IMR-90 (cell line): Measurements from ENCODE around the gene HES4. TPM values are rescaled to one million over a fixed set of nuclear protein-coding genes. Genes with fewer than 3 reads are reported as not detected.

ENCODE experiments used
- ATAC-seq: fragments of 200-7000 bp; cut with Tn5 transposase; 2 replicates; pipeline ENCODE4 v1.9.1; 2020; ENCODE audit warnings: low read depth, mild to moderate bottlenecking, moderate library complexity
- BruUV-seq: library from RNA; stranded (reverse); fragments of 400-500 nt; replicated peaks from 2 replicates; lab custom pipeline; 2021; lab: Mats Ljungman, UMichigan
- CTCF ChIA-PET: fragments of 300-600 bp; formaldehyde crosslinking; extraction: SDS; loops from one replicate; lab custom pipeline; 2021; ENCODE audit warnings: antibody characterized with exemption; lab: Yijun Ruan, JAX
- POLR2A ChIA-PET: fragments of 300-600 bp; sonication (Branson Sonifier 250); formaldehyde crosslinking; loops from one replicate; lab custom pipeline; 2022; ENCODE audit warnings: antibody characterized with exemption; ENCODE audit not compliant: unreplicated experiment; lab: Charles Lee
- DNase-seq: peaks from one replicate; pipeline ENCODE4 v3.0.0; 2013
- H2AFZ ChIP-seq: replicated peaks from 2 replicates; pipeline ENCODE3; 2013; ENCODE audit warnings: low read length, mild to moderate bottlenecking; ENCODE audit not compliant: poor library complexity
- H2AK5ac ChIP-seq: 2 replicates; pipeline ENCODE4 v1.6.1; 2013; ENCODE audit warnings: low read depth, low read length, inconsistent platforms
- H2AK9ac ChIP-seq: replicated peaks from 2 replicates; pipeline ENCODE3; 2013; ENCODE audit warnings: mild to moderate bottlenecking, low read depth, low read length, moderate library complexity; ENCODE audit not compliant: poor library complexity
- H2BK120ac ChIP-seq: 2 replicates; pipeline ENCODE4 v1.6.1; 2013; ENCODE audit warnings: low read depth, low read length, inconsistent platforms
- H2BK15ac ChIP-seq: 3 replicates; pipeline ENCODE4 v1.6.1; 2013; ENCODE audit warnings: low read depth, low read length, inconsistent platforms
- H2BK20ac ChIP-seq: 2 replicates; pipeline ENCODE4 v1.6.1; 2013; ENCODE audit warnings: low read depth, mild to moderate bottlenecking, inconsistent platforms, low read length, moderate library complexity
- H2BK5ac ChIP-seq: 2 replicates; pipeline ENCODE4 v1.6.1; 2013; ENCODE audit warnings: mild to moderate bottlenecking, low read depth, low read length, inconsistent platforms; ENCODE audit not compliant: poor library complexity, severe bottlenecking
- H3K14ac ChIP-seq: replicated peaks from 2 replicates; pipeline ENCODE4 v1.6.1; 2013; ENCODE audit warnings: low read depth, low read length, inconsistent platforms
- H3K18ac ChIP-seq: 2 replicates; pipeline ENCODE4 v1.6.1; 2013; ENCODE audit warnings: low read depth, low read length, control low read depth
- H3K23ac ChIP-seq: 2 replicates; pipeline ENCODE4 v1.6.1; 2013; ENCODE audit warnings: low read depth, low read length, inconsistent platforms
- H3K27ac ChIP-seq: 2 replicates; pipeline ENCODE4 v1.5.1; 2013; ENCODE audit warnings: mild to moderate bottlenecking, control low read depth, low read length; ENCODE audit not compliant: insufficient read depth
- H3K27me3 ChIP-seq: 2 replicates; pipeline ENCODE4 v1.6.1; 2013; ENCODE audit warnings: low read length; ENCODE audit not compliant: control insufficient read depth, insufficient read depth
- H3K36me3 ChIP-seq: 2 replicates; pipeline ENCODE4 v1.6.1; 2013; ENCODE audit warnings: low read length, mixed read lengths; ENCODE audit not compliant: control insufficient read depth, insufficient read depth
- H3K4ac ChIP-seq: 2 replicates; pipeline ENCODE4 v1.6.1; 2013; ENCODE audit warnings: low read depth, low read length, inconsistent platforms
- H3K4me1 ChIP-seq: 2 replicates; pipeline ENCODE4 v1.6.1; 2013; ENCODE audit warnings: low read length, mixed read lengths; ENCODE audit not compliant: control insufficient read depth, insufficient read depth
- H3K4me2 ChIP-seq: 2 replicates; pipeline ENCODE4 v1.6.1; 2013; ENCODE audit warnings: low read depth, mild to moderate bottlenecking, control low read depth, low read length, moderate library complexity
- H3K4me3 ChIP-seq: 2 replicates; pipeline ENCODE4 v1.5.1; 2013; ENCODE audit warnings: low read depth, mild to moderate bottlenecking, control low read depth, low read length, moderate library complexity; ENCODE audit not compliant: insufficient read depth
- H3K56ac ChIP-seq: 2 replicates; pipeline ENCODE4 v1.6.1; 2013; ENCODE audit warnings: low read length, inconsistent platforms; ENCODE audit not compliant: insufficient read depth; ENCODE audit errors: extremely low read depth
- H3K79me1 ChIP-seq, 2 experiments: 2 replicates each; pipeline ENCODE4 v1.6.1; 2013; ENCODE audit warnings: low read length in 2 of 2, inconsistent platforms in 1 of 2, low read depth in 1 of 2
- H3K9ac ChIP-seq: 2 replicates; pipeline ENCODE4 v1.6.1; 2013; ENCODE audit warnings: low read depth, low read length, control low read depth
- H3K9me1 ChIP-seq: 2 replicates; pipeline ENCODE4 v1.6.1; 2013; ENCODE audit warnings: low read length, inconsistent platforms; ENCODE audit not compliant: insufficient read depth
- H3K9me3 ChIP-seq: 2 replicates; pipeline ENCODE4 v1.6.1; 2013; ENCODE audit warnings: low read length; ENCODE audit not compliant: control insufficient read depth, insufficient read depth
- H4K20me1 ChIP-seq: 2 replicates; pipeline ENCODE4 v1.6.1; 2013; ENCODE audit warnings: low read length, inconsistent platforms; ENCODE audit not compliant: insufficient read depth
- H4K5ac ChIP-seq: 2 replicates; pipeline ENCODE4 v1.6.1; 2013; ENCODE audit warnings: mild to moderate bottlenecking, low read depth, low read length, control low read depth
- H4K8ac ChIP-seq, 2 experiments: 2 replicates each; pipeline ENCODE4 v1.6.1; 2013; ENCODE audit warnings: low read depth in 2 of 2, low read length in 2 of 2, control low read depth in 1 of 2, inconsistent platforms in 1 of 2
- H4K91ac ChIP-seq: 2 replicates; pipeline ENCODE4 v1.6.1; 2013; ENCODE audit warnings: low read depth, low read length, inconsistent platforms; ENCODE audit not compliant: insufficient read depth
- CEBPB ChIP-seq: IDR thresholded peaks from 2 replicates; pipeline ENCODE4 v1.6.1; 2012; ENCODE audit warnings: low read depth, low read length, improper control_type of control experiment
- FOS ChIP-seq: fragments of 150-350 bp; IDR thresholded peaks from 2 replicates; pipeline ENCODE4 v1.6.1; 2016; ENCODE audit warnings: low read depth, low read length
- POLR2A ChIP-seq: IDR thresholded peaks from 2 replicates; pipeline ENCODE4 v1.6.1; 2012; ENCODE audit warnings: mild to moderate bottlenecking, low read depth, low read length
- WGBS, 2 experiments: methylation state at CpG; one replicate each; pipeline versions ENCODE4 v1.1.5 to v1.1.7; 2013; ENCODE audit warnings: missing lambda C conversion rate in 2 of 2; ENCODE audit not compliant: insufficient read length in 1 of 2; ENCODE audit errors: extremely low coverage in 2 of 2; 5-methylcytosine and 5-hydroxymethylcytosine counted together
- dilution Hi-C: fragments of 300-500 bp; cut with HindIII; formaldehyde crosslinking; loops from one replicate; pipeline ENCODE4 v1.14.3; 2018; ENCODE audit warnings: low sequenced_read_pairs; ENCODE audit not compliant: unreplicated experiment
- in situ Hi-C: fragments of 300-500 bp; cut with MboI; formaldehyde crosslinking; loops from 3 replicates; pipeline ENCODE4 v1.14.3; 2019; ENCODE audit warnings: low sequenced_read_pairs, inconsistent platforms, mixed read lengths
- intact Hi-C: fragments of 100-400 bp; cut with micrococcal nuclease; formaldehyde crosslinking; loops from 2 replicates; pipeline ENCODE4 v1.10.0; 2022
- polyA plus RNA-seq, 3 experiments: library from polyadenylated mRNA; depleted of rRNA; stranded (reverse); fragments of >200 nt; gene quantifications; 2 replicates each; pipeline ENCODE4 v1.2.3, GENCODE V29; 2012; ENCODE audit warnings: low replicate concordance in 1 of 3
- total RNA-seq: library from RNA; depleted of rRNA; stranded (reverse); fragments of >200 nt; gene quantifications from 2 replicates; pipeline ENCODE4 v1.2.3, GENCODE V29; 2012
- TF ChIP-seq, protein P1 (sequence below): fragments of 150-350 bp; IDR thresholded peaks from 2 replicates; pipeline ENCODE4 v1.6.1; 2017; ENCODE audit warnings: mild to moderate bottlenecking, antibody characterized with exemption, low read length, low read depth

HES4 gene
- total and polyA plus RNA-seq, 2 of the 4 experiments (the other 2 are of a cell fraction), result 1.4 to 11.7 TPM

DNA sequence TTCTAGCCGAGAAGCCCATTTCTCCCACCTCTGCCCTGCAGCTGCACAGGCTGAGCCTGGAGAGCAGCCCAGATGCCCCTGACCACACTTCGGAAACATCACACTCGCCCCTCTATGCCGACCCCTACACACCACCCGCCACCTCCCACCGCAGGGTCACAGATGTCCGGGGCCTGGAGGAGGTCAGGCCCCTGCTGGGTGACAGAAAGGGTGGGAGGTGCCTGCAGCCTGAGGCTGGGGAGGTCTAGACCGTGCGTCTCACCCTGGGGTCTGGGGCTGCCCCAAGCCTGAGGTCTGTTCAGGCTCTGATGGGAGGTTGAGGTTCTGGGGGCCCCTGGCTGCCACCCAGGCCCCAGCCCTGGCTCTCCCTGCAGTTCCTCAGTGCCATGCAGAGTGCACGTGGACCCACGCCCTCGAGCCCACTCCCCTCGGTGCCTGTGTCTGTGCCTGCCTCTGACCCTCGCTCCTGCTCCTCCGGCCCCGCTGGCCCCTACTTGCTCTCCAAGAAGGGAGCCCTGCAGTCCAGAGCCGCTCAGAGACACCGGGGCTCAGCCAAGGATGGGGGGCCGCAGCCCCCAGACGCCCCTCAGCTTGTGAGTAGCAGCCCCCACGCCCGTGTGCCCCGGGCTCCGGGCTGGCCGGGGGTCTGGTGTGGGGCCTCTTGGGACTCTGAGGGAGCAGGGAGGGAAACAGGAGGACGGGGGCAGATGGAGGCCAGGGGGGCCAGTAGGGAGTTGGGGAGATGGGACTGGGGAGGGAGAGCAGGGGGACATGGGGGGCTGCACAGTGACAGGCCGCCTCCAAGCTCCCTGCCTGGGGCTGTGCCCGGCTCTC is 26.2 kb downstream of the HES4 start (continued):
- no peak for TF ChIP-seq FOS

DNA sequence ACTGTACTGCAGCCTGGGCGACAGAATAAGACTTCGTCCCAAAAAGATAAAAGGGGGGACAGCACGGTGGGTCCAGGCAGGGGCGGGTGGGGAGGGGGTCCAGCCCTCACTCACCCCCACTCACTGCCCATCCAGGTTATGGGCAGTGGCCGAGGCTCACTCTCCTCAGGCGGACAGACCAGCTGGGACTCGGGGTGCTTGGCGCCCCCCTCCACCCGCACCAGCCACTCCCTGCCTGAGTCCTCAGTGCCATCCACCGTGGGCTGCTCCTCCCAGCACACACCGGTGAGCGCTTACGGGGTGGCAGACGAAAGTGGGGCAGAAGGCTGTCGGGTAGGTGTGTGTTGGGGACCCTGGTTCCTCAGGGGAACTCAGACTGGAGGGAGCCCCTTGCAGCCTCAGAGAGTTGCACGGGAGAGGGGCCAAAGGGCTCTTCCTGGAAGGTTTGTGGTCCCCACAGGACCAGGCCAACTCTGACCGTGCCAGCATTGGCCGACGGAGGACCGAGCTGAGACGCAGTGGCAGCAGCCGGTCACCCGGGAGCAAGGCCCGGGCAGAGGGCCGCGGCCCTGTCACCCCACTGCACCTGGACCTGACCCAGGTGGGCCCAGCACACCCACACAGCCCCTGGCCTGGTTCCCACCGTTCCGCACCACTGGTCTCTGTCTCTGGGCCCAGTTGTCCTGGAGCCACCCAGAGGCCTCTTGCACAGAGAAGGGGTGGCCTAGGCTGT is 27.0 kb downstream of the HES4 start:
- Histone ChIP-seq H3K36me3 (no peaks in the 10 kb centered on the region), H3K56ac (no peak overlapping the region), H3K23ac (no peak overlapping the region), H2AK5ac (no peak overlapping the region), H4K20me1 (no peaks in the 10 kb centered on the region; the same call in 1 of the 2 replicates), H3K4me1 (0 out of 2 replicates have a peak, but pooled peaks cover 2% of the 10 kb centered on the region), H3K79me1 (no peaks in the 10 kb centered on the region), H3K18ac (no peak overlapping the region), H2BK20ac (no peak overlapping the region), H2BK120ac (no peak overlapping the region), H3K14ac (no peak overlapping the region), H4K91ac (no peak overlapping the region), H2BK5ac (no peak overlapping the region), H4K5ac (no peak overlapping the region), H3K4ac (no peak overlapping the region), H3K9ac (no peak overlapping the region), H3K9me3 (no peaks in the 10 kb centered on the region), H3K9me1 (peaks cover 6% of the 10 kb centered on the region; the same call in 1 of the 2 replicates), H3K4me2 (no peak overlapping the region), H4K8ac (no peak overlapping the region), H2AK9ac (no peak overlapping the region), H3K27ac (no peak overlapping the region), H2AFZ (no peak overlapping the region), H3K27me3 (peaks cover 5% of the 10 kb centered on the region; the same call in 1 of the 2 replicates), H3K4me3 (no peak overlapping the region), H2BK15ac (no peak overlapping the region)
- BruUV-seq, result no TSS peak
- DNase-seq (no peak), ATAC-seq (no peak)
- in situ Hi-C loops (no loop called here), intact Hi-C loops (no loop called here), dilution Hi-C loops (no loop called here)
- ChIA-PET CTCF (no interaction called here), POLR2A (no interaction called here)
- TF ChIP-seq POLR2A, result no peak
- TF ChIP-seq, protein P1, sequence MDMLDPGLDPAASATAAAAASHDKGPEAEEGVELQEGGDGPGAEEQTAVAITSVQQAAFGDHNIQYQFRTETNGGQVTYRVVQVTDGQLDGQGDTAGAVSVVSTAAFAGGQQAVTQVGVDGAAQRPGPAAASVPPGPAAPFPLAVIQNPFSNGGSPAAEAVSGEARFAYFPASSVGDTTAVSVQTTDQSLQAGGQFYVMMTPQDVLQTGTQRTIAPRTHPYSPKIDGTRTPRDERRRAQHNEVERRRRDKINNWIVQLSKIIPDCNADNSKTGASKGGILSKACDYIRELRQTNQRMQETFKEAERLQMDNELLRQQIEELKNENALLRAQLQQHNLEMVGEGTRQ, result no peak
- TF ChIP-seq CEBPB, result no peak
- WGBS, 2 experiments, result 89% methylated on average over 10 of the region's 28 CpGs; no CpG with 5 or more reads in 1 of the 2 experiments
